Mesodermal cell (in vitro differentiated cells): Measurements from ENCODE around the gene CDC14B.
"Not testable (repeated sequence)": the region's sequence is repeated elsewhere in the genome, so short reads cannot be mapped to it uniquely, and the experiment has no call there.

Source experiments
- H3K27ac ChIP-seq: 2 replicates; pipeline ENCODE4 v1.7.0; 2013; ENCODE audit warnings: mild to moderate bottlenecking, low read depth, low read length, moderate library complexity; ENCODE audit not compliant: severe bottlenecking
- H3K36me3 ChIP-seq: 2 replicates; pipeline ENCODE4 v1.7.1; 2013; ENCODE audit warnings: mild to moderate bottlenecking, low read length, moderate library complexity; ENCODE audit not compliant: control insufficient read depth, insufficient read depth
- H3K4me1 ChIP-seq: one replicate; pipeline ENCODE4 v1.7.1; 2013; ENCODE audit warnings: mild to moderate bottlenecking, low read length; ENCODE audit not compliant: insufficient read depth, control insufficient read depth, poor library complexity, severe bottlenecking
- H3K4me3 ChIP-seq: 2 replicates; pipeline ENCODE4 v1.7.0; 2013; ENCODE audit warnings: low read length, control low read depth, mild to moderate bottlenecking; ENCODE audit not compliant: insufficient read depth, poor library complexity, severe bottlenecking; ENCODE audit errors: extremely low read depth
- H3K9me3 ChIP-seq: 2 replicates; pipeline ENCODE4 v1.7.1; 2013; ENCODE audit warnings: mild to moderate bottlenecking, low read length, moderate library complexity; ENCODE audit not compliant: control insufficient read depth
- WGBS, 2 experiments: methylation state at CpG; one replicate each; pipeline ENCODE4 v1.1.5; 2013; ENCODE audit warnings: missing lambda C conversion rate in 2 of 2; ENCODE audit not compliant: insufficient coverage in 2 of 2; 5-methylcytosine and 5-hydroxymethylcytosine counted together

CDC14B gene

GRCh38 chr9:96585426-96585825 is 34.2 kb downstream of the CDC14B start:
- Histone ChIP-seq H3K4me1 (peaks cover 11% of the 10 kb centered on the region), H3K27ac (no peak overlapping the region), H3K36me3 (no peaks in the 10 kb centered on the region), H3K4me3 (no peak overlapping the region), H3K9me3 (no peaks in the 10 kb centered on the region)

- not testable (repeated sequence) for H3K36me3 ChIP-seq, H3K4me1 ChIP-seq, H3K9me3 ChIP-seq, H3K4me3 ChIP-seq
- 100% methylated on average over 2 of the region's 2 CpGs for WGBS, 2 experiments
- H3K27ac ChIP-seq: peak overlapping the region; percentile 51
These were observed 37.4 kb downstream of the CDC14B start for GRCh38 chr9:96582199-96582598.

DNA sequence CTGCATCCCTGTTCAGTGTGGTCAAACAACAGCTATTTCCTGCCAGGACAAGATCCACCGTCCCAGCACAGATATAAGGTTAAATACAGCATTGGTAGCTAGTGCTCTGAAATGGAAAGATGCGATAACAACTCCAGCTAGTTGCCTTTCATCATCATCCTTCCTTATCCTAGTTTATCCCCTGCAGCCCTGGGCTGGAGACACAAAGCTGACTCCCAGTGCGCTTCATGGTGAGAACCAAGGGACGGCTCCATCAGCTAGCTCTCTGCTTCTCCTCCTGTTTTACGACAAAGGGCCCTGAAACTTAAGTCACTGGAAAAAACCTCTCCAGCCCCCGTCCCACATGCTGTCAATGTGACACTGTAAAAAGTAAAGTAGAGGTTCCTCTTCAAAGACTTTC is 37.9 kb downstream of the CDC14B start:
- Histone ChIP-seq H3K4me1 (peaks cover 5% of the 10 kb centered on the region), H3K27ac (peak overlapping the region; percentile 51), H3K9me3 (no peaks in the 10 kb centered on the region), H3K36me3 (no peaks in the 10 kb centered on the region), H3K4me3 (no peak overlapping the region)
- WGBS, 2 experiments: 77 to 91% methylated on average over 3 of the region's 6 CpGs

GRCh38 chr9:96581301-96581700 is 38.3 kb downstream of the CDC14B start:
- Histone ChIP-seq H3K27ac (peak overlapping the region; percentile 51), H3K4me3 (no peak overlapping the region), H3K36me3 (no peaks in the 10 kb centered on the region), H3K9me3 (no peaks in the 10 kb centered on the region), H3K4me1 (peaks cover 5% of the 10 kb centered on the region)
- 90 to 100% methylated on average over 1 to 2 of the region's 4 CpGs for WGBS, 2 experiments

DNA sequence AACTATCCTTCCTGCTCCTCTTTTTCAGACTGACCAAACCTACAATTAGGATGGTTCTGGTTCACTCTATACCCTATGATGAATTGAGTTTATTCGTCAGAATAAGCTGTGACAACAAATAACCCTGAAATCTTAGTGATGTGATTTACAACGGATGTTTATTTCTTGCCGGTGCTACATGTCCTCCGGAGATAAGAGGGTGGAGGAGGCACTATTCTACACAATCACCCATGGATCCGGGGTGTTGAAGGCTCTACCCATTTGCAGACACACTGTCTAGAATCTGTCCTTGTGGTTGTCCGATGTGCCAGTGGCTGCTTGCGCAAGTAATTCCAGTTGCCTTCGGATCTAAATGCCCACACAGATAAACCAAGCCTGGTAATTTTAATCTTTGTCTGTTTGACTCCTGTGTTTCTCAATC is 44.7 kb downstream of the CDC14B start:
- Histone ChIP-seq H3K4me3 (no peak overlapping the region), H3K27ac (no peak overlapping the region), H3K9me3 (no peaks in the 10 kb centered on the region), H3K4me1 (no peaks in the 10 kb centered on the region), H3K36me3 (no peaks in the 10 kb centered on the region)
- WGBS, 2 experiments: 95 to 96% methylated on average over 5 of the region's 8 CpGs

DNA sequence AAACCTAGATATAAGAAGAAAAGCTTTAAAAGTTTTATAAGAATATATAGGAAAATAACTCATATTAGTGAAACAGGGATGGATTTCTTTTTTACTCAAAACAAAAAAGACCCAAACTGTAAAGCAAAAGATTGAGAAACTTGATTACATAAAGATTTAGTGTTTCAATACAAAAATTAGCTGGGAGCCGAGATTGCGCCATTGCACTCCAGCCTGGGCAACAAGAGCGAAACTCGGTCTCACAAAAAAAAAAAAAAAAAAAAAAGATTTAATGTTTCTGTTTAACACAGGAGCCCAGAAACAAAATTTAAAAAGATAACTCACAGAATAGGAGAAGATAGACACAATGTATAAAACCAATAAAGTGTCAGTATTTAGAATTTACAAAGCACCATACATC is 45.2 kb downstream of the CDC14B start:
- WGBS, 2 experiments: no CpG with 5 or more reads among the region's 4 CpGs
- H3K4me3 ChIP-seq: no peak overlapping the region
- no peaks in the 10 kb centered on the region for H3K4me1 ChIP-seq
- no peaks in the 10 kb centered on the region for H3K36me3 ChIP-seq
- no peak overlapping the region for H3K27ac ChIP-seq
- H3K9me3 ChIP-seq: no peaks in the 10 kb centered on the region

- H3K36me3 ChIP-seq: peaks cover 3% of the 10 kb centered on the region
- peak overlapping the region; percentile 68 for H3K4me3 ChIP-seq
- no peaks in the 10 kb centered on the region for H3K9me3 ChIP-seq
- H3K27ac ChIP-seq: peak overlapping the region; percentile 43
- H3K4me1 ChIP-seq: peaks cover 10% of the 10 kb centered on the region
- 2 to 3% methylated on average over 16 to 18 of the region's 20 CpGs for WGBS, 2 experiments
These were observed 52.4 kb downstream of the CDC14B start for GRCh38 chr9:96567203-96567700.

DNA sequence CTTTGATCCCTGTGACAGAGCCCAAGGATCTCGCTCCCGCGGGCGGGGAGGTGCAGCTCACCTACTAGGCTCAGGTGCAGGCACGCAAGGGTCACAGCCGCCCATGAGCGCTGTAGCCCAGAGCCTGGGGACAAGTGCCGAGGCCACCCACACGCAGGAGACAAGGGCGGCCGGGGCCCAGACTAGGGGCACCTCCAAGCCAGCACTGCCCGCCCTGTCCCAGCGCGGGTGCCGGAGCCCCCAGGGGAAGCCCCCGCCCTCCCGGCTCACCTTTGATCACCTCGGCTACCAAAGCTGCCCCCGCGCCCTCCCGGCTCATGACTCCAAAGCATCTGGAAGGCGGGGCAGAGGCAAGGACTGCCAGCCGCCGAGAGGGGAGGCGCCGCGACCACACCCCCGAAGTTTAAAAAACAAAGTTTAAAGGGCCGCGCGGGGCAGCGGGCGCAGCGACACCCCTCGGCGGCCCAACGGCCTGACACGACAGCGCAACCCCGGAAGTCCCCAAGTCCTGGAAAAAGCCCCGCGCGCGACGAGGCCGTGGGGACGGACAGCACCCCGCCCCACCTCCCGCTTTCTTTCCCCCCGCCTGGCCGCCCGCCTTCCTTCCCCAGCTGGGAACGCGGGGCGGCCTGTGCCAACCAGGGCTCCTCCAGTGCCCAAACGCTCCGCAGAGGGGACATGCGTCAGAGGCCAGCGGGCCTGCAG is 53.0 kb downstream of the CDC14B start:
- peak overlapping the region; percentile 68 for H3K4me3 ChIP-seq

GRCh38 chr9:96565671-96566497 is 53.8 kb downstream of the CDC14B start:
- Histone ChIP-seq H3K36me3 (peaks cover 14% of the 10 kb centered on the region), H3K4me1 (peaks cover 10% of the 10 kb centered on the region), H3K9me3 (no peaks in the 10 kb centered on the region), H3K27ac (peak overlapping the region; percentile 8), H3K4me3 (peak overlapping the region; percentile 68)
- WGBS, 2 experiments: 0 to 27% methylated on average over 1 to 2 of the region's 8 CpGs

More for the DNA sequence above, 53.0 kb downstream of the CDC14B start:
- no peaks in the 10 kb centered on the region for H3K9me3 ChIP-seq
- H3K36me3 ChIP-seq: peaks cover 9% of the 10 kb centered on the region
- H3K4me1 ChIP-seq: peaks cover 10% of the 10 kb centered on the region
- WGBS, 2 experiments: 0 to 1% methylated on average over 43 to 47 of the region's 59 CpGs
- H3K27ac ChIP-seq: peak overlapping the region; percentile 43

DNA sequence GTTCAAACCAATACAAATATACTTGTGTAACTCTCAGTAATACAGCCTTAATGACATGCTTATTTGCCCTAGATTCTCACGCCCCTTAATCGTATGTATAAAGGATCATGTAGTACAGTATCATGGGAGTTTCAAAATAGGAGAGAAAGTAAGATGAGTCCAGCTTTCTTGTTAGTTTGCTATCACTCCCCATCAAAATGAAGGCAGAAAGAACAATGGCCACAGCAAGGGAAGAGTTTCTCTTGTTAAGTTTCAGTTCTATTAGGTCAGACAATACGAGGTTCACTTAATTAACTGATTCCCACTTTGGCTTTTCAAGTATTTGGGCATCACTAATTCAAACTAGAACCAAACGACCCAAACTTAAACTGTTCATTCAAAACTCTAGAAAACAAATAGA is 55.4 kb downstream of the CDC14B start:
- H3K36me3 ChIP-seq: peaks cover 14% of the 10 kb centered on the region
- H3K9me3 ChIP-seq: no peaks in the 10 kb centered on the region
- H3K4me1 ChIP-seq: peaks cover 10% of the 10 kb centered on the region
- H3K4me3 ChIP-seq: no peak overlapping the region
- 83 to 94% methylated on average over 2 of the region's 4 CpGs for WGBS, 2 experiments
- H3K27ac ChIP-seq: no peak overlapping the region
